HG03039 (cell line): ENCODE data around the gene TMEM187.

ENCODE experiments used
- ATAC-seq: cut with Tn5 transposase; IDR thresholded peaks from one replicate; pipeline ENCODE4 v1.9.1; 2021; ENCODE audit warnings: mild to moderate bottlenecking, moderate library complexity; ENCODE audit not compliant: unreplicated experiment

Gene TMEM187

DNA sequence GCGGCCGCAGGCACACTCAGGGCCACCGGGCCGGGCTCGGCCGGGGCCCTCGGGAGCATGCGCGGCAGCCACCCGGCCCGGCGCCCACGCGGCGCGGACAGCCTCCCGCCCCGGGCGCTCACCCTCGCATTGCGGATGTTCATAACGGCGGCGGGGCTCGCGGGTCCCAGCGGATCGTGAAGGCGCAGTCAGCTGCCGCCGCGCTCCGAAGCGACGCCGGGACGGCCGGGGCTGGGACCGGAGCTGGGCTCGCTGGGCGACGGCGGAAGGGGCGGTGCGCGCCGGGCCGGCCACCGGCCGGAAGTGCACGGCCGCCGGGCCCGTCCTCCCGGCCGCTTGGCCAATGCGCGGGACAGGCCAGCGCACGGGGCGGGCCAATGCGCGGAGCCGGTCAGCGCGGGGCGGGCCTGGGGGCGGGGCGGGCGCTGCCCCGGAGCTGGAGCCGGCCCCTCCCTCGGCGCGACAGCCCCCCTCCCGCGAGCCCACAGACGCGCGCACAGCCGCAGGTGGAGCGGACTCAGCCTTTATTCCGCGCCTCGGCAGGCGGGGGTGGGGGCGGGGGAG is 37.7 kb upstream of the TMEM187 start, which contains the start of gene NAA10:
Gene NAA10 (minus strand): TSS at position 276 of the 564 bp plus-strand sequence. CDS start 133 bp downstream, at position 143.
- ATAC-seq: peak; percentile 85

DNA sequence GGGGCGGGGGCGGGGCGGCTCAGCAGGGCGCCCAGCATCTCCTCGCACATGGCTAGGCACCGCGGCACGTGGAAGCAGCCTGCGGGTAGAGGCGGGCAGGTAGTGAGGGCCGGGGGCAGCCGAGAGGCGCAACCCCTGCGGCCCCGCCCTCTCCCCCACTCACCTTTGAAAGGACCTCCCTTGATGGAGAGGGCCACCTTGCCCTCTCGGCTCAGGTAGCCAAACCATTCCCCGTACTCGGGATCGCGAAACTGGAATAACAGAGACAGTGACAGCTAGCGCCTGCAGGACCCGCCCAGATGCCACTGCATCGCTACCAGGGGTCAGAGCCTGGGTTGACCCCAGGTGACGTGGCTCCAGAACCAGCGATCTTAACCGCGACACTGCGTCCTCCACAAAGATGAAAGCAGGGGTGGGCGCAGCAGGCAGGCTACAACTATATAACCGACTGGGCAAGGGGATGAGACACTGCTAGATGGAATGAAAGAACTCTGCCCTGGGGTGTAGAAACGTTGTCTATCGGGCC is 37.2 kb upstream of the TMEM187 start:
- no peak for ATAC-seq

DNA sequence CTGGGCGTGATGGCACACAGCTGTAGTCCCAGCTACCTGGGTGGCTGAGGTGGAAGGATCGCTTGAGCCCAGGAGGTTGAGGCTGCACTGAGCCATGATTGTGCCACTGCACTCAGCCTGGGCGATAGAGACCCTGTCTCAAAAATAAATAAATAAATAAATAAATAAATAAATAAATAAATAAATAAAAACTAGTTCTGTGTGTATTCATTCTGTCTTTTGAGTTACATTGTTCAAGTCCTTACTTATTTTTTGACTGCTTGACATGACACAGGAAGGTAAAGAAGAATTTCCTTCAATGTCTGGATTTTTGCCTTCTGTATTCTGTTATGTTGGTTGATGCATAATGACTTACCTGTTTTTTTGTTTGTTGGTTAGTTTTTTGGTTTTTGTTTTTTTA is 35.5 kb upstream of the TMEM187 start:
- ATAC-seq: no peak

- no peak for ATAC-seq
These were observed 34.2 kb upstream of the TMEM187 start for GRCh38 chrX:153938226-153938786.

- no peak for ATAC-seq
These were observed 33.0 kb upstream of the TMEM187 start for GRCh38 chrX:153939573-153939972.

- no peak for ATAC-seq
These were observed 31.0 kb upstream of the TMEM187 start for GRCh38 chrX:153941336-153942252.

DNA sequence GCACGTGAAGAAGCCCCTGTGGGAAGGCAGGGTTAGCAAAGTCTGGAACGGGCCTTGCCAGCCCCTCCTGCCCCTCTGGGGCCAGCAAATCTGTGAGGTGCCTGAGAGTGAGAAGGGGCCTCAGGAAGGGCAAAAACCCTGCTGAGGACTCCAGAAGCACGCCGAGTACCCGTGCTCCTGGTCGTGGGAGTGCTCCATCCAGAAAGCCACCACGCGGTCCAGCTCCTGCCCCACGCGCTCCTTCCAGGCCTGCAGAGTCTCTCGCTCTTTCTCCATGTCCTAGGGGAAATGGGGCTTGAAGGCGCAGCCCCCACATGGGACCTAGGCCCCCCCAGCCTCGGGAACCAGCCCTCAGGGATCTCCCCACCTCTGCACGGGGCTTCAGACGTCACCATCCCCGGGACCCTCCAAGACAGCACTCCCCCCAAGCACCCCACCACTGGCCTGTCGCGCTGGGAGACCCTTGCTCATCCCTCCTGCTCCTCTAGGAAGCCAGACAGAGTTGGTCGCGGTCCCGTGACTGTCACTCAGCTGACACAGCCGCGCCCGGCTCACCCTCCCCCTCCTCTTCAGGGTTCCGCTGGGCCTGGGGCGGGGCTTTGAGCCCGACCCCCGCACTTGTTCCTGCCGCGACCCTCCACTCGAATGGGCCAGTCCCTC is 28.3 kb upstream of the TMEM187 start, which contains the start of gene RENBP:
Gene RENBP (minus strand): TSS at position 504 of the 660 bp plus-strand sequence. CDS start 33 bp downstream, at position 471.
- no peak for ATAC-seq

GRCh38 chrX:153944800-153945150 is 27.8 kb upstream of the TMEM187 start:
- ATAC-seq: no peak

DNA sequence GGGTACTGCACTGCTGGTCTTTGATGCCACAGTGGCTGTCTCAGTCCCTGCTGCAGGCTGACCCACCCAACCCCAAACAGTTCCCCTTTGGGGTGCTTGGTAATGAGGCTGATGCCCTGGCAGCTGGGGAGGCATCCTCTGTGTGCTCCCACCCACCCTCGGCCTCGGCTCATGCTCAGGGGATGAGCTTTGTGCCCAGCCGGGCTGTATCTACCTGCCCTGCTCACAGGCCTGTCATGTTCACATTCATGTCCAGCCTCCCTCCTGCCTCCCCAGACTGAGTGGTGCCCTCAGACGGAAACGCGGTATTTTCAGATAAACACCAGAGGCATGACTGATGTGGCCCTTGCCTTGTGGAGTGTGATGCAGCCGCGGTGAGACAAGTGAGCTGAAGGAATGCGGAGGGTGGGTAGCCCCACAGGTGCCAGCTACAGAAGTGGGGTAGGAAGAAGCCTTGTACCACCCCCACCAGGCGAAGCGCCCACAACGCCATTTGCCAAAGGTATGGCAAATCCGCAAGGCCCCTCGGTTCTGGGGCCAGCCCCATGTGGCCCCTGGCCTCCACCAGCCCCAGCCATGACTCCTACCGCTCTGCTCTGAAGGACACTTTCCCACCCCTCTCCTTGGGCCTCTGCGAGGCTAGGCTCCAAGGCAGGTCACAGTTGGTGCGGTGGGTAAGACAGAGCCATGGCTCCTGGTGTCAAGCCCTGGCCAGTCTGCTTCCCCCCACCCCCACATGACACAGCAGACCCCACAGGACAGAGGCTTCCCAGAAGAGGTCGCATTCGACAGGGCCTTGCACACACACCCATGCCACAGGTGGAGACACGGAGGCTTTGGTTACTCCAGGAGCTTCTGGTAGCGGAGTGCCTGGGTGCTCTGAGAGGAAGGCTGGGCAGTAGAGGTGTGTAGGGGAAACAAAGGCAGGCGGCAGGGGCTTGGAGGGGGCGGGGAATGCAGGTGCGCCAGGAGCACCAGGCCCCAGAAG is 26.3 kb upstream of the TMEM187 start:
- no peak for ATAC-seq

- ATAC-seq: peak; percentile 59
These were observed 25.4 kb upstream of the TMEM187 start for GRCh38 chrX:153947009-153947769.

- no peak for ATAC-seq
These were observed 24.5 kb upstream of the TMEM187 start for GRCh38 chrX:153948002-153948466.

- ATAC-seq: no peak
These were observed 23.4 kb upstream of the TMEM187 start for GRCh38 chrX:153948847-153949805.

GRCh38 chrX:153950127-153950526 is 22.4 kb upstream of the TMEM187 start:
- no peak for ATAC-seq

DNA sequence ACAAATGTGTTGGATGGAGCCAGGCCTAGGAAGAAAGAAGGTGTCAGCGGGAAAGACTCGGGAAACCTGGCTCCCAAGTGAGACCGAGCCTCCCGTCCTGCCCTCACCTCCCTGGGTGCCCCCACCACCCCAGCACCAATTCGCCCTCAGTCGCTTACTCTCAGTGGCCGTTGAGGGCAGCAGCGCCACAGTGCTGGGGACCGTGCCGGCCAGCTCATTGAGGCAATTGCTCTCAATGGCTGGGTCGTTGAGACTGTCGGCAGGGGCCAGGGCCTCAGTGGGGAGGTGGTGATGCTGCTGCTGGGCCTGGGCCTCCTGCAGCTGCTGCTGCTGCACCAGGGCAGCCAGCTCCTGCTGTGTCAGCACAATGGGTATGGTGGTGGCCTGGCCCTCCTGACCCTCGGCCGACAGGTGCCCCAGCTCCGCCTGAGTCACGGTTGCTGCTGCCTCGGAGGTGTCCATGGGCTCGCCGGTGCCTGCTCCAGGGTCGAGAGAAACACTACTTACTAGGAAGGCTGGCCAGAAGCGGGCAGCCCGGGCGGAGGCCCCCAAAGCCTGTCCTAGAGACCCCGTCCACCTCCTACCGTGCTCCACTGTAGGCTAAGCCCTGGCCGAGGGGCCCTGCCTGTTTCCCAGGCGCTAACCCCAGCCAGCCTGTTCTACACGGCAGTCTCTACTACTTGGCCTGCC is 20.7 kb upstream of the TMEM187 start:
- no peak for ATAC-seq

DNA sequence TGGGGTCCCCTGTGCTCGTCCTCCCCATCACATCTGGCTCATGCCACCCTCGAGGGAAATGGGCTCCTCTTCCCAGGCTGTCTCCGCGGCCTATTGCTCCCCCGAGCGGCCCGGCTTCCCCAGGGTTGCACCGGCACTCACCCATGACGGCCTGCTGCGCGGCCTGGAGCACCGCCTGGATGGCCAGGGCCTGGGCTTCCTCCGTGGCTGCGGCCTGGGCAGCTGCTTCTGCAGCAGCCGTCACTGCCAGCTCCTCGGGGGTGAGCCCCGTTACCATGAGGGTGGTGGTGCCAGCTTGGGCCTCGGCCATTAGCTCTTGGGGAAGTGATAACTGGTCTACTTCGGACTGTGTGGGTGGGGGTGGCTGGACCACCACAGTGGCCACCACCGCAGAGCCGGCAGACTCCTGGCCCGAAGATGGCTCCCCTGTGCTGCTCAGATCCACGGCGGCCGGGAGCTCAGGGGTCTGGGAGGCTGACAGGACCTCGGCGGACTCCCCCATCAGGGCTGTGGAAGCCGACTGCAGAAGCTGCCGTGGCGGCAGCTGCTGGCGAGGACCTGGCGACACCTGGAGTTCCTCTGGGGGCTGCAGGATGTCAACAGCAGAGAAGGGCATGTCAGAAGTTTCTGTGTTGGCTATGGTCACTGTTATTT is 20.1 kb upstream of the TMEM187 start:
- no peak for ATAC-seq

- ATAC-seq: no peak
These were observed 19.2 kb upstream of the TMEM187 start for GRCh38 chrX:153953342-153953830.
